Liver (tissue), 9 donors: ENCODE measurements around the gene DYRK4. TPM values are rescaled to one million over a fixed set of nuclear protein-coding genes. Genes with fewer than 3 reads are reported as not detected.

ENCODE experiments used
- DNase-seq: peaks from one replicate; pipeline ENCODE4 v3.0.0-alpha.2; 2017; ENCODE audit warnings: low spot score
- H3K27ac ChIP-seq, 2 donors: one replicate each; pipeline ENCODE4 v1.7.0; 2013; ENCODE audit warnings: inconsistent platforms in 2 of 2, low read length in 2 of 2, control low read depth in 1 of 2, low read depth in 1 of 2, mild to moderate bottlenecking in 1 of 2
- H3K27me3 ChIP-seq, 4 donors: one replicate each; pipeline versions ENCODE4 v1.6.1 to v1.7.0; 2013; ENCODE audit warnings: low read length in 3 of 4, inconsistent platforms in 1 of 4, mild to moderate bottlenecking in 1 of 4, moderate library complexity in 1 of 4; ENCODE audit not compliant: control insufficient read depth in 4 of 4, insufficient read depth in 4 of 4
- H3K36me3 ChIP-seq, 4 donors: one replicate each; pipeline versions ENCODE4 v1.6.1 to v1.7.0; 2013; ENCODE audit warnings: low read length in 3 of 4, mild to moderate bottlenecking in 3 of 4, low read depth in 1 of 4, moderate library complexity in 1 of 4; ENCODE audit not compliant: control insufficient read depth in 4 of 4, insufficient read depth in 3 of 4
- H3K4me1 ChIP-seq, 4 donors: one replicate each; pipeline versions ENCODE4 v1.6.1 to v1.7.0; 2013; ENCODE audit warnings: low read length in 3 of 4, mild to moderate bottlenecking in 3 of 4, moderate library complexity in 1 of 4; ENCODE audit not compliant: control insufficient read depth in 4 of 4, insufficient read depth in 4 of 4
- H3K4me3 ChIP-seq, 3 donors: one replicate each; pipeline versions ENCODE4 v1.6.1 to v1.7.0; 2013; ENCODE audit warnings: low read length in 3 of 3, control low read depth in 1 of 3, low read depth in 1 of 3, mild to moderate bottlenecking in 1 of 3
- H3K9ac ChIP-seq, 2 donors: one replicate each; pipeline ENCODE4 v1.7.0; 2013; ENCODE audit warnings: low read length in 2 of 2, mild to moderate bottlenecking in 2 of 2, moderate library complexity in 2 of 2, control low read depth in 1 of 2, low read depth in 1 of 2
- H3K9me3 ChIP-seq, 4 donors: one replicate each; pipeline versions ENCODE4 v1.6.1 to v1.7.0; 2013; ENCODE audit warnings: low read length in 3 of 4; ENCODE audit not compliant: control insufficient read depth in 4 of 4
- EGR1 ChIP-seq, 2 donors: IDR thresholded peaks; 2 replicates each; pipeline ENCODE4 v1.6.1; 2016 to 2018; ENCODE audit warnings: antibody characterized with exemption in 2 of 2, low read depth in 2 of 2
- FOXA1 ChIP-seq: IDR thresholded peaks from 2 replicates; pipeline ENCODE4 v1.6.1; 2016; ENCODE audit warnings: antibody characterized with exemption
- FOXA2 ChIP-seq: IDR thresholded peaks from 2 replicates; pipeline ENCODE4 v1.6.1; 2016; ENCODE audit warnings: antibody characterized with exemption
- GABPA ChIP-seq, 2 donors: IDR thresholded peaks in 1 of 2; conservative IDR thresholded peaks in 1 of 2; 2 replicates each; pipeline ENCODE4 v1.6.1; 2016; ENCODE audit warnings: antibody characterized with exemption in 2 of 2, mild to moderate bottlenecking in 1 of 2, moderate library complexity in 1 of 2
- HNF4A ChIP-seq, 2 donors: conservative IDR thresholded peaks; 2 replicates each; pipeline ENCODE4 v1.6.1; 2016; ENCODE audit warnings: antibody characterized with exemption in 2 of 2, mild to moderate bottlenecking in 2 of 2
- HNF4G ChIP-seq: IDR thresholded peaks from 2 replicates; pipeline ENCODE4 v1.6.1; 2016; ENCODE audit warnings: antibody characterized with exemption
- JUND ChIP-seq, 2 donors: IDR thresholded peaks; 2 replicates each; pipeline ENCODE4 v1.6.1; 2016; ENCODE audit warnings: antibody characterized with exemption in 2 of 2
- NR2F2 ChIP-seq: IDR thresholded peaks from 2 replicates; pipeline ENCODE4 v1.6.1; 2016; ENCODE audit warnings: antibody characterized with exemption
- RAD21 ChIP-seq, 2 donors: IDR thresholded peaks; 2 replicates each; pipeline ENCODE4 v1.6.1; 2016; ENCODE audit warnings: antibody characterized with exemption in 2 of 2, mild to moderate bottlenecking in 2 of 2
- RXRA ChIP-seq, 2 donors: IDR thresholded peaks; 2 replicates each; pipeline ENCODE4 v1.6.1; 2017 to 2018; ENCODE audit warnings: antibody characterized with exemption in 2 of 2, mild to moderate bottlenecking in 1 of 2
- SP1 ChIP-seq: IDR thresholded peaks from 2 replicates; pipeline ENCODE4 v1.6.1; 2018; ENCODE audit warnings: antibody characterized with exemption, mild to moderate bottlenecking
- TAF1 ChIP-seq: conservative IDR thresholded peaks from 2 replicates; pipeline ENCODE4 v1.6.1; 2016; ENCODE audit warnings: antibody characterized with exemption, mild to moderate bottlenecking
- YY1 ChIP-seq: IDR thresholded peaks from 2 replicates; pipeline ENCODE4 v1.6.1; 2016; ENCODE audit warnings: antibody characterized with exemption, mild to moderate bottlenecking
- WGBS: extraction: QIAGEN DNeasy Blood & Tissue Kit; methylation state at CpG from one replicate; pipeline ENCODE4 v1.1.7; 2013; 5-methylcytosine and 5-hydroxymethylcytosine counted together
- polyA plus RNA-seq, 2 donors: library from polyadenylated mRNA; stranded (reverse) in 1 of 2; unstranded in 1 of 2; fragments of 200-250 nt in 1 of 2; fragments of >200 nt in 1 of 2; fragmentation: Nextera tagmentation in 1 of 2; extraction: Ambion mirVana in 1 of 2; gene quantifications; one replicate each; pipeline versions ENCODE4 v1.2.1 to v1.2.3, GENCODE V29; 2013 to 2015
- total RNA-seq, 2 donors: library from RNA; depleted of rRNA; stranded (reverse); fragments of >200 nt; gene quantifications; one replicate each; pipeline ENCODE4 v1.2.3, GENCODE V29; 2014
- TF ChIP-seq, protein P1 (sequence below): IDR thresholded peaks from 2 replicates; pipeline ENCODE4 v1.6.1; 2016; ENCODE audit warnings: antibody characterized with exemption
- TF ChIP-seq, protein P2 (sequence below): IDR thresholded peaks from 2 replicates; pipeline ENCODE4 v1.6.1; 2016; ENCODE audit warnings: antibody characterized with exemption
- TF ChIP-seq, protein P3 (sequence below): fragments of 150-350 bp; IDR thresholded peaks from 2 replicates; pipeline ENCODE4 v1.5.1; 2017; ENCODE audit warnings: improper control_type of control experiment, low read depth, low read length; ENCODE audit not compliant: missing input control
- TF ChIP-seq, protein P4 (sequence below): IDR thresholded peaks from 2 replicates; pipeline ENCODE4 v1.6.1; 2016; ENCODE audit warnings: antibody characterized with exemption, mild to moderate bottlenecking
- TF ChIP-seq, protein P5 (sequence below): IDR thresholded peaks from 2 replicates; pipeline ENCODE4 v1.6.1; 2016; ENCODE audit warnings: antibody characterized with exemption
- donor health status: healthy.
- donor health status: healthy.
- donor health status: healthy.
- donor health status: healthy.
- donor health status: healthy.

DYRK4 gene
- total and polyA plus RNA-seq, 4 donors: 12.0 to 20.3 (median 14.4) TPM

DNA sequence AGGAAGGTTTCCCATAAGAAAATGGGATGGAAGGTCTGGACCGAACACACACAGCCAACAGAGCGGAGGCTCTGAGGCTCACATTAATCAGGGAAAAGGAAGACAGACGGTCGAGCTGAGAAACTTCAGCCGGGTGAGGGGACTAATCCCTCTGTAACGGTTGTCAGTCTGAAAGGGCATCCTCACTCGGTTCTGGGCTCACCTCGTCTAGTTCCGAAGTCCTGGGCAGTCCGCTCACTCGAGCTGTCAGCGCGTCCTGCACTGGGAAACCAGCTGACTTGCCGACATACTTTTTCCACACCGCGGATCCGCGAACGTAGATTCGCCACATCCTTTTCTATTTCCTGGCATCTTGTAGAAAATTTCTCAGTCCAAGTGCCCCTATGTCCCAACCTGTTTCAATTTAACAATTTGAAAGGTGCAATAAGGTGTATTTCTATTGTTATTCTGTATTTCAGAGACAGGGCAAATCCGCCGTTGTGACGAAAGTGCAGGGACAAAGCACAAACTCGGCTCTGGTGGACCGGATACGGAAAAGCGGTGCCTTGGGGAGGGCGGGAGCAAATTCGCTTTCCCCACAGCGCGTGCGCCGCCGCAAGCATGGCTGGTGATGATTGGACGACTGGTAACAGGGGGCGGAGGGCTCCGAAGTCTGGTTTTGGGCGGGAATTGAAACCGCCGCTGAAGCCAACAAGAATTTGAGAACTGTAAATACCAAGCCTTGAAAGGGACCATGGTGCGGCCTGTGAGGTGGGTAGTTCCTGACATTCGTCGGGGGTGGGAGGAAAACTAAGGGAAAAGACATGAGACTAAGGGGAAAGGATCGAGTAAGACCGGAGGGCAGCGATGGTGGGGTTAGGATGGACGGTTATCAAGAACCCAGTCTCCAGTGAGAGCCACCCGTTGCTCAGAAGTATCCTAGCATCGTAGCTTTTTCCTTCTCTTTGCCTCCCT, 23.5 kb upstream of the DYRK4 start, which contains the start of gene RAD51AP1:
RAD51AP1 (plus strand) TSS at position 684 of the 954 bp plus-strand sequence; CDS start at position 734, 50 bp downstream.
- Histone ChIP-seq H3K27me3 (no peaks in the 10 kb centered on the region), H3K36me3 (peaks cover 2 to 6% (median 5%) of the 10 kb centered on the region in 4 donors), H3K27ac (peak within 1 kb of the TSS; percentile 91 to 97), H3K9ac (peak within 1 kb of the TSS; percentile 97 to 98), H3K9me3 (no peaks in the 10 kb centered on the region), H3K4me3 (peak within 1 kb of the TSS; percentile 83 to 100 (median 98)), H3K4me1 (peaks cover 2 to 22% (median 17%) of the 10 kb centered on the region in 4 donors)
- TF ChIP-seq, protein P1, sequence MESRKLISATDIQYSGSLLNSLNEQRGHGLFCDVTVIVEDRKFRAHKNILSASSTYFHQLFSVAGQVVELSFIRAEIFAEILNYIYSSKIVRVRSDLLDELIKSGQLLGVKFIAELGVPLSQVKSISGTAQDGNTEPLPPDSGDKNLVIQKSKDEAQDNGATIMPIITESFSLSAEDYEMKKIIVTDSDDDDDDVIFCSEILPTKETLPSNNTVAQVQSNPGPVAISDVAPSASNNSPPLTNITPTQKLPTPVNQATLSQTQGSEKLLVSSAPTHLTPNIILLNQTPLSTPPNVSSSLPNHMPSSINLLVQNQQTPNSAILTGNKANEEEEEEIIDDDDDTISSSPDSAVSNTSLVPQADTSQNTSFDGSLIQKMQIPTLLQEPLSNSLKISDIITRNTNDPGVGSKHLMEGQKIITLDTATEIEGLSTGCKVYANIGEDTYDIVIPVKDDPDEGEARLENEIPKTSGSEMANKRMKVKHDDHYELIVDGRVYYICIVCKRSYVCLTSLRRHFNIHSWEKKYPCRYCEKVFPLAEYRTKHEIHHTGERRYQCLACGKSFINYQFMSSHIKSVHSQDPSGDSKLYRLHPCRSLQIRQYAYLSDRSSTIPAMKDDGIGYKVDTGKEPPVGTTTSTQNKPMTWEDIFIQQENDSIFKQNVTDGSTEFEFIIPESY: peak; percentile 85
- TF ChIP-seq HNF4G (peak; percentile 21), EGR1 (IDR thresholded peaks at IDR 0.05; ENCODE audit: low read depth in 2 of 2) (peak; percentile 81 to 82), YY1 (peak; percentile 97), JUND (IDR thresholded peaks at IDR 0.05) (peak in 1 of 2 donors; percentile 62), TAF1 (peak; percentile 71), FOXA1 (no peak), RAD21 (IDR thresholded peaks at IDR 0.05) (peak; percentile 5 to 37), NR2F2 (peak; percentile 27), GABPA (IDR thresholded peaks at IDR 0.05 in 1 of 2, conservative IDR thresholded peaks at IDR 0.05 in 1 of 2) (peak; percentile 94 to 99), SP1 (peak; percentile 81), RXRA (IDR thresholded peaks at IDR 0.05) (peak; percentile 39 to 41), HNF4A (conservative IDR thresholded peaks at IDR 0.05) (peak; percentile 51 to 66), FOXA2 (no peak)
- TF ChIP-seq, protein P2, sequence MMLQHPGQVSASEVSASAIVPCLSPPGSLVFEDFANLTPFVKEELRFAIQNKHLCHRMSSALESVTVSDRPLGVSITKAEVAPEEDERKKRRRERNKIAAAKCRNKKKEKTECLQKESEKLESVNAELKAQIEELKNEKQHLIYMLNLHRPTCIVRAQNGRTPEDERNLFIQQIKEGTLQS: peak; percentile 71
- TF ChIP-seq, protein P3, sequence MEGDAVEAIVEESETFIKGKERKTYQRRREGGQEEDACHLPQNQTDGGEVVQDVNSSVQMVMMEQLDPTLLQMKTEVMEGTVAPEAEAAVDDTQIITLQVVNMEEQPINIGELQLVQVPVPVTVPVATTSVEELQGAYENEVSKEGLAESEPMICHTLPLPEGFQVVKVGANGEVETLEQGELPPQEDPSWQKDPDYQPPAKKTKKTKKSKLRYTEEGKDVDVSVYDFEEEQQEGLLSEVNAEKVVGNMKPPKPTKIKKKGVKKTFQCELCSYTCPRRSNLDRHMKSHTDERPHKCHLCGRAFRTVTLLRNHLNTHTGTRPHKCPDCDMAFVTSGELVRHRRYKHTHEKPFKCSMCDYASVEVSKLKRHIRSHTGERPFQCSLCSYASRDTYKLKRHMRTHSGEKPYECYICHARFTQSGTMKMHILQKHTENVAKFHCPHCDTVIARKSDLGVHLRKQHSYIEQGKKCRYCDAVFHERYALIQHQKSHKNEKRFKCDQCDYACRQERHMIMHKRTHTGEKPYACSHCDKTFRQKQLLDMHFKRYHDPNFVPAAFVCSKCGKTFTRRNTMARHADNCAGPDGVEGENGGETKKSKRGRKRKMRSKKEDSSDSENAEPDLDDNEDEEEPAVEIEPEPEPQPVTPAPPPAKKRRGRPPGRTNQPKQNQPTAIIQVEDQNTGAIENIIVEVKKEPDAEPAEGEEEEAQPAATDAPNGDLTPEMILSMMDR: no peak
- TF ChIP-seq, protein P4, sequence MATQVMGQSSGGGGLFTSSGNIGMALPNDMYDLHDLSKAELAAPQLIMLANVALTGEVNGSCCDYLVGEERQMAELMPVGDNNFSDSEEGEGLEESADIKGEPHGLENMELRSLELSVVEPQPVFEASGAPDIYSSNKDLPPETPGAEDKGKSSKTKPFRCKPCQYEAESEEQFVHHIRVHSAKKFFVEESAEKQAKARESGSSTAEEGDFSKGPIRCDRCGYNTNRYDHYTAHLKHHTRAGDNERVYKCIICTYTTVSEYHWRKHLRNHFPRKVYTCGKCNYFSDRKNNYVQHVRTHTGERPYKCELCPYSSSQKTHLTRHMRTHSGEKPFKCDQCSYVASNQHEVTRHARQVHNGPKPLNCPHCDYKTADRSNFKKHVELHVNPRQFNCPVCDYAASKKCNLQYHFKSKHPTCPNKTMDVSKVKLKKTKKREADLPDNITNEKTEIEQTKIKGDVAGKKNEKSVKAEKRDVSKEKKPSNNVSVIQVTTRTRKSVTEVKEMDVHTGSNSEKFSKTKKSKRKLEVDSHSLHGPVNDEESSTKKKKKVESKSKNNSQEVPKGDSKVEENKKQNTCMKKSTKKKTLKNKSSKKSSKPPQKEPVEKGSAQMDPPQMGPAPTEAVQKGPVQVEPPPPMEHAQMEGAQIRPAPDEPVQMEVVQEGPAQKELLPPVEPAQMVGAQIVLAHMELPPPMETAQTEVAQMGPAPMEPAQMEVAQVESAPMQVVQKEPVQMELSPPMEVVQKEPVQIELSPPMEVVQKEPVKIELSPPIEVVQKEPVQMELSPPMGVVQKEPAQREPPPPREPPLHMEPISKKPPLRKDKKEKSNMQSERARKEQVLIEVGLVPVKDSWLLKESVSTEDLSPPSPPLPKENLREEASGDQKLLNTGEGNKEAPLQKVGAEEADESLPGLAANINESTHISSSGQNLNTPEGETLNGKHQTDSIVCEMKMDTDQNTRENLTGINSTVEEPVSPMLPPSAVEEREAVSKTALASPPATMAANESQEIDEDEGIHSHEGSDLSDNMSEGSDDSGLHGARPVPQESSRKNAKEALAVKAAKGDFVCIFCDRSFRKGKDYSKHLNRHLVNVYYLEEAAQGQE: no peak
- TF ChIP-seq, protein P5, sequence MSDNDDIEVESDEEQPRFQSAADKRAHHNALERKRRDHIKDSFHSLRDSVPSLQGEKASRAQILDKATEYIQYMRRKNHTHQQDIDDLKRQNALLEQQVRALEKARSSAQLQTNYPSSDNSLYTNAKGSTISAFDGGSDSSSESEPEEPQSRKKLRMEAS: peak; percentile 95
- peak; percentile 92 for DNase-seq
- under 1% methylated on average over 49 of the region's 49 CpGs for WGBS
